ENCODE data around the gene TUBB4A.

- TF ChIP-seq CTCF (conservative IDR thresholded peaks at IDR 0.05; ENCODE audit: low read length) (no peak), EZH2phosphoT487 (IDR thresholded peaks at IDR 0.05; ENCODE audit: borderline replicate concordance, low read depth, low read length) (no peak)
Measured at GRCh38 chr19:6519289-6519688, 17.2 kb upstream of the TUBB4A start.
